ENCODE measurements around the gene MORN4. TPM values are rescaled to one million over a fixed set of nuclear protein-coding genes. Genes with fewer than 3 reads are reported as not detected.

Gene MORN4
- total and polyA plus RNA-seq, 4 experiments from 2014 or later, result 0.94 to 3.0 (median 1.6) TPM

- Histone ChIP-seq H3K9me3 (ENCODE audit: control insufficient read depth in 1 of 2, low read length in 2 of 2) (no peaks in the 10 kb centered on the region), H3K27ac (ENCODE audit: low read depth, low read length) (no peak overlapping the region), H3K4me3 (ENCODE audit: low read length in 2 of 2) (no peak overlapping the region), H3K36me3 (ENCODE audit: insufficient read depth, low read length) (no peaks in the 10 kb centered on the region), H3K27me3 (ENCODE audit: insufficient read depth, low read length) (no peaks in the 10 kb centered on the region), H3K4me1 (ENCODE audit: insufficient read depth, low read length) (no peaks in the 10 kb centered on the region)
- H3K27me3 Mint-ChIP-seq, result no peaks in the 10 kb centered on the region
- no peaks in the 10 kb centered on the region for H3K4me1 Mint-ChIP-seq
- intact Hi-C loops (cut with micrococcal nuclease), result no loop called here
- H3K9me3 Mint-ChIP-seq, result no peaks in the 10 kb centered on the region
- no peak overlapping the region for H3K27ac Mint-ChIP-seq
- CTCF ChIA-PET (ENCODE audit: partially characterized antibody), result interaction anchor here (0.9 to 1.3 kb wide), 2 partner anchors 69 to 159 kb away, joined by 3 read pairs; no protein-coding TSS in a partner anchor
- POLR2A ChIA-PET (ENCODE audit: partially characterized antibody), result no interaction called here
- H3K36me3 Mint-ChIP-seq, result no peaks in the 10 kb centered on the region
- no peak for DNase-seq
- H3K4me3 Mint-ChIP-seq, result no peak overlapping the region
Measured at GRCh38 chr10:97573021-97573420, 60.3 kb downstream of the MORN4 start.

DNA sequence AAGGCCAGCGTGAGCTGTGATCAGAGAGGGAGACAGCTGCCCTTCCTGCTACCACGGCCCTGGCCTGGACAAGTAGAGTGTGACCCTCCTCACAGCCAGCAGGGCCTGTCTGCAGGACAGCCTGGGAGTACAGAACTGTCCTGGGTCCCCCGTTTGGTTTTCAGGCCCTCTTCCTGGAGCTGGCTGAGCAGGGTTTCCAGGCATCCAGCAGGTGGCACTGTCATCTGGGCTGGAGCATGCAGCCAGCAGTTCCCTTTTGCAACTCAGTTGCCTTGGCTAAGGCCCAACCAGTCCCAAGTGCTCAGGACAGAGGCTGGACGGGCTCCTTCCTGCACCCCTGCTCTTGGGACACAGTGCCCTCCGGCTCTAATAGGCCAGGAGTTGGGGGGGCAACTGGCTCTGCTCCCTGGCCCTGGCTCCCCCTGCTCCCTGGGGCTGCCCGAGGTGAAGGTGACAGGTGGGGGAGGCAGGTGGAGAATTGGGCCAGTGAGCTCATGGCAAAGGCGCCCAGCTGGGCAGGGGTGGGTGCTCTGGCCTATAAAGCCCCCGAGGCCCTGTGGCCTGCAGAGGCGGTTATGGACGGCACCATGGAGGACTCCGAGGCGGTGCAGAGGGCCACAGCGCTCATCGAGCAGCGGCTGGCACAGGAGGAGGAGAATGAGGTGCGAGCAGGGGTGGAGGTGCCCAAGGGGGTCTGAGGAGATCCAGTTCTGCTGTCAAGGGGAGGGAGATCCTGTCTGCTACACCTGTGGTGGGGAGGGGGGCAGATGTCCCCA lies 60.9 kb downstream of the MORN4 start, which contains the start of gene ANKRD2:
Gene ANKRD2, plus strand, starts transcription at position 566 of the 776 bp plus-strand sequence. Its CDS starts 10 bp downstream, at position 576.
- POLR2A ChIA-PET (ENCODE audit: partially characterized antibody), result no interaction called here
- H3K4me1 Mint-ChIP-seq, result no peaks in the 10 kb centered on the region
- no peak within 1 kb of the TSS for H3K27ac ChIP-seq (ENCODE audit: low read depth, low read length)

DNA sequence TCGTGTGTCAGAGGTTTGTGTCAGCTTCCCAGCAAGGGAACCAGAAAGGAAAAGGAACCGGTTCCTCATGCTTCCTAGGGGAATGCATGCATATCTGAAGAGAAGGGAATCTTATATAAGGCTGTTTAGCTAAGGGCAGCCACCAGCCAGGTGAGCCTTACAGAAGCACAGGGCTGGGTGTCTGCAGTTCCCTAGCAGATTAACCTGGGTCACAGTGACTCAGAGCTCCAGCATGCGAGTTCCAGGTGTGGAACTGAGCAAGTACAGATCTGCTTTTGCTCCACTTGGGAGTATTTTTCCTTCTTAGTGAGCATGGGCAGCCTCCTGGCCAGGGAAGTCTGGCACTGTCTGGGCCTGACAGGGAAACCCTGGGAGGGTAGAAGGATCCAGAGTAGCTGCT lies 61.7 kb downstream of the MORN4 start:
- H3K4me1 Mint-ChIP-seq, result no peaks in the 10 kb centered on the region
- H3K27ac ChIP-seq (ENCODE audit: low read depth, low read length), result no peak overlapping the region
- no peaks in the 10 kb centered on the region for H3K4me1 ChIP-seq (ENCODE audit: insufficient read depth, low read length)
- ChIA-PET CTCF (ENCODE audit: partially characterized antibody) (interaction anchor here (0.6 to 1.5 kb wide), 8 partner anchors 17 to 177 kb away, joined by 3 to 4 read pairs (median 3); no protein-coding TSS in a partner anchor), POLR2A (ENCODE audit: partially characterized antibody) (no interaction called here)
- H3K36me3 ChIP-seq (ENCODE audit: insufficient read depth, low read length), result no peaks in the 10 kb centered on the region
- no peak overlapping the region for H3K4me3 Mint-ChIP-seq
- H3K27ac Mint-ChIP-seq, result no peak overlapping the region
- no peak overlapping the region for H3K4me3 ChIP-seq (ENCODE audit: low read length in 2 of 2)
- no peaks in the 10 kb centered on the region for H3K9me3 ChIP-seq (ENCODE audit: control insufficient read depth in 1 of 2, low read length in 2 of 2)
- H3K27me3 ChIP-seq (ENCODE audit: insufficient read depth, low read length), result no peaks in the 10 kb centered on the region
- H3K27me3 Mint-ChIP-seq, result no peaks in the 10 kb centered on the region
- no peaks in the 10 kb centered on the region for H3K36me3 Mint-ChIP-seq
- H3K9me3 Mint-ChIP-seq, result no peaks in the 10 kb centered on the region
- no peak for DNase-seq
- intact Hi-C loops (cut with micrococcal nuclease), result no loop called here

More for the DNA sequence above, 60.9 kb downstream of the MORN4 start, which contains the start of gene ANKRD2:
- H3K36me3 Mint-ChIP-seq, result no peaks in the 10 kb centered on the region
- Histone ChIP-seq H3K36me3 (ENCODE audit: insufficient read depth, low read length) (no peaks in the 10 kb centered on the region), H3K9me3 (ENCODE audit: control insufficient read depth in 1 of 2, low read length in 2 of 2) (no peaks in the 10 kb centered on the region), H3K4me3 (ENCODE audit: low read length in 2 of 2) (no peak within 1 kb of the TSS), H3K4me1 (ENCODE audit: insufficient read depth, low read length) (no peaks in the 10 kb centered on the region), H3K27me3 (ENCODE audit: insufficient read depth, low read length) (no peaks in the 10 kb centered on the region)
- DNase-seq, result peak in 4 of 5 donors; percentile 21 to 31 (median 22)
- CTCF ChIA-PET (ENCODE audit: partially characterized antibody), result interaction anchor here (0.8 to 1.5 kb wide), 8 partner anchors 18 to 176 kb away, joined by 3 to 4 read pairs (median 3); no protein-coding TSS in a partner anchor
- no peaks in the 10 kb centered on the region for H3K27me3 Mint-ChIP-seq
- intact Hi-C loops (cut with micrococcal nuclease), result no loop called here
- H3K4me3 Mint-ChIP-seq, result no peak within 1 kb of the TSS
- no peak within 1 kb of the TSS for H3K27ac Mint-ChIP-seq
- H3K9me3 Mint-ChIP-seq, result no peaks in the 10 kb centered on the region

- no peaks in the 10 kb centered on the region for H3K4me1 ChIP-seq (ENCODE audit: insufficient read depth, low read length)
- ChIA-PET POLR2A (ENCODE audit: partially characterized antibody) (no interaction called here), CTCF (ENCODE audit: partially characterized antibody) (interaction anchor here (0.6 to 1.5 kb wide), 4 partner anchors 37 to 178 kb away, joined by 3 read pairs; no protein-coding TSS in a partner anchor)
- no peaks in the 10 kb centered on the region for H3K4me1 Mint-ChIP-seq
- H3K27ac Mint-ChIP-seq, result no peak overlapping the region
- intact Hi-C loops (cut with micrococcal nuclease), result no loop called here
- H3K4me3 ChIP-seq (ENCODE audit: low read length in 2 of 2), result no peak overlapping the region
- H3K36me3 ChIP-seq (ENCODE audit: insufficient read depth, low read length), result no peaks in the 10 kb centered on the region
- H3K36me3 Mint-ChIP-seq, result no peaks in the 10 kb centered on the region
- no peak overlapping the region for H3K4me3 Mint-ChIP-seq
- no peak overlapping the region for H3K27ac ChIP-seq (ENCODE audit: low read depth, low read length)
- no peak for DNase-seq
- no peaks in the 10 kb centered on the region for H3K27me3 Mint-ChIP-seq
- H3K27me3 ChIP-seq (ENCODE audit: insufficient read depth, low read length), result no peaks in the 10 kb centered on the region
- no peaks in the 10 kb centered on the region for H3K9me3 Mint-ChIP-seq
- H3K9me3 ChIP-seq (ENCODE audit: control insufficient read depth in 1 of 2, low read length in 2 of 2), result no peaks in the 10 kb centered on the region
Measured at GRCh38 chr10:97570789-97571471, 62.4 kb downstream of the MORN4 start.

DNA sequence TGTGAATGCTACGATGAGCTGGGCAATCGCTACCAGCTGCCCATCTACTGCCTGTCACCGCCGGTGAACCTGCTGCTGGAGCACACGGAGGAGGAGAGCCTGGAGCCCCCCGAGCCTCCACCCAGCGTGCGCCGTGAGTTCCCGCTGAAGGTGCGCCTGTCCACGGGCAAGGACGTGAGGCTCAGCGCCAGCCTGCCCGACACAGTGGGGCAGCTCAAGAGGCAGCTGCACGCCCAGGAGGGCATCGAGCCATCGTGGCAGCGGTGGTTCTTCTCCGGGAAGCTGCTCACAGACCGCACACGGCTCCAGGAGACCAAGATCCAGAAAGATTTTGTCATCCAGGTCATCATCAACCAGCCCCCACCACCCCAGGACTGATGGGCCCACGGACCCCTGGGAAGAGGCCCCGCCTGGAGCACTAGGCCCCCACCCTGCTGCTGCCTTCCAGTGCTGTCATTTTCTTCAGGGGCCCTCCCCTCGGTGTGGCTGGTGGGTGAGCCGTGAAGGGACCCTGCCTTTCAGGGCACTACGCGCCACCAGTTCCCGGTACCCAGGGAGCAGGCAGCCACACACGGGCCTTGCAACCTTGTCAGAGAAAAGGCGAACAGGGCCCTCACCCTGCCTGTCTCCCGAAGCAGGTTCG lies 63.0 kb downstream of the MORN4 start:
- CTCF ChIA-PET (ENCODE audit: partially characterized antibody), result interaction anchor here (1.2 kb wide), 1 partner anchor 11 kb away, joined by 3 read pairs; no protein-coding TSS in a partner anchor
- H3K4me3 Mint-ChIP-seq, result no peak overlapping the region
- POLR2A ChIA-PET (ENCODE audit: partially characterized antibody), result no interaction called here
- no peaks in the 10 kb centered on the region for H3K4me1 ChIP-seq (ENCODE audit: insufficient read depth, low read length)
- no peaks in the 10 kb centered on the region for H3K36me3 ChIP-seq (ENCODE audit: insufficient read depth, low read length)
- no peak for DNase-seq
- no peak overlapping the region for H3K4me3 ChIP-seq (ENCODE audit: low read length in 2 of 2)
- H3K27ac Mint-ChIP-seq, result no peak overlapping the region
- H3K27ac ChIP-seq (ENCODE audit: low read depth, low read length), result no peak overlapping the region
- H3K9me3 ChIP-seq (ENCODE audit: control insufficient read depth in 1 of 2, low read length in 2 of 2), result no peaks in the 10 kb centered on the region
- no peaks in the 10 kb centered on the region for H3K9me3 Mint-ChIP-seq
- H3K27me3 Mint-ChIP-seq, result no peaks in the 10 kb centered on the region
- intact Hi-C loops (cut with micrococcal nuclease), result no loop called here
- H3K36me3 Mint-ChIP-seq, result no peaks in the 10 kb centered on the region
- H3K4me1 Mint-ChIP-seq, result no peaks in the 10 kb centered on the region
- no peaks in the 10 kb centered on the region for H3K27me3 ChIP-seq (ENCODE audit: insufficient read depth, low read length)

GRCh38 chr10:97567891-97568290 lies 65.4 kb downstream of the MORN4 start:
- H3K27ac ChIP-seq (ENCODE audit: low read depth, low read length), result no peak overlapping the region
- no peaks in the 10 kb centered on the region for H3K36me3 ChIP-seq (ENCODE audit: insufficient read depth, low read length)
- H3K9me3 ChIP-seq (ENCODE audit: control insufficient read depth in 1 of 2, low read length in 2 of 2), result no peaks in the 10 kb centered on the region
- Mint-ChIP-seq H3K36me3 (no peaks in the 10 kb centered on the region), H3K27ac (no peak overlapping the region), H3K27me3 (no peaks in the 10 kb centered on the region), H3K4me3 (no peak overlapping the region), H3K4me1 (no peaks in the 10 kb centered on the region), H3K9me3 (no peaks in the 10 kb centered on the region)
- no peaks in the 10 kb centered on the region for H3K27me3 ChIP-seq (ENCODE audit: insufficient read depth, low read length)
- CTCF ChIA-PET (ENCODE audit: partially characterized antibody), result no interaction called here
- POLR2A ChIA-PET (ENCODE audit: partially characterized antibody), result no interaction called here
- no peak for DNase-seq
- H3K4me1 ChIP-seq (ENCODE audit: insufficient read depth, low read length), result no peaks in the 10 kb centered on the region
- no peak overlapping the region for H3K4me3 ChIP-seq (ENCODE audit: low read length in 2 of 2)
- intact Hi-C loops (cut with micrococcal nuclease), result no loop called here

GRCh38 chr10:97566336-97566996 lies 66.8 kb downstream of the MORN4 start:
- Mint-ChIP-seq H3K4me1 (no peaks in the 10 kb centered on the region), H3K27me3 (no peaks in the 10 kb centered on the region), H3K9me3 (no peaks in the 10 kb centered on the region), H3K36me3 (no peaks in the 10 kb centered on the region), H3K27ac (peak overlapping the region in 1 of 7 donors; percentile 25), H3K4me3 (no peak overlapping the region)
- H3K4me1 ChIP-seq (ENCODE audit: insufficient read depth, low read length), result no peaks in the 10 kb centered on the region
- POLR2A ChIA-PET (ENCODE audit: partially characterized antibody), result no interaction called here
- intact Hi-C loops (cut with micrococcal nuclease), result no loop called here
- no peaks in the 10 kb centered on the region for H3K36me3 ChIP-seq (ENCODE audit: insufficient read depth, low read length)
- no peaks in the 10 kb centered on the region for H3K9me3 ChIP-seq (ENCODE audit: control insufficient read depth in 1 of 2, low read length in 2 of 2)
- H3K4me3 ChIP-seq (ENCODE audit: low read length in 2 of 2), result no peak overlapping the region
- H3K27ac ChIP-seq (ENCODE audit: low read depth, low read length), result no peak overlapping the region
- CTCF ChIA-PET (ENCODE audit: partially characterized antibody), result no interaction called here
- DNase-seq, result no peak
- no peaks in the 10 kb centered on the region for H3K27me3 ChIP-seq (ENCODE audit: insufficient read depth, low read length)
